Measurements from ENCODE around the gene GALC. TPM values are rescaled to one million over a fixed set of nuclear protein-coding genes. Genes with fewer than 3 reads are reported as not detected.
A peak's percentile ranks its signal among the peaks of the same experiment; 100 is the strongest.
"Not testable (repeated sequence)": the region's sequence is repeated elsewhere in the genome, so short reads cannot be mapped to it uniquely, and the experiment has no call there.

GALC gene
- total and polyA plus RNA-seq, 4 donors, result 26.9 to 53.2 (median 38.8) TPM

DNA sequence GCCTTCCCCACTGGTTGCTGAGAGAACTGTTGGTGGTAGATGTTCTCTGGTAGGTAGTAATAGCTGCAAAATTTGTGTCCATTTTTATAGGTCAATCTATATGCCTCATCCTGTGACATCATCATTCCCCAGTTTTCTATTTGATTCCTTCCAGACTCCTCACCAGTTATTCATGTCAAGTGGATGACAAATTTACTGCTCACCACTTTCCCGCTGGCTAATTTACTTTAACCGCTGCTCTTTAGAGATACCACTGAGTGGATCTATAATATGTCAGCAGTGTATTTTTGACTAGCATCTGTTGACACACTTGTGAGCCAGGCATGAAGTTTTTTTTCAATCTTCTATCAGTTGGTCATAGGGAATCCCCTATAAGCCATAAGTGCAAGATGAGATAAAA, 36.5 kb upstream of the GALC start:
- Histone ChIP-seq H3K36me3 (ENCODE audit: control insufficient read depth, insufficient read depth, low read length) (no peaks in the 10 kb centered on the region), H3K27me3 (ENCODE audit: control insufficient read depth, insufficient read depth, low read length) (no peaks in the 10 kb centered on the region), H3K9me3 (ENCODE audit: control insufficient read depth, insufficient read depth, low read length) (no peaks in the 10 kb centered on the region), H3K27ac (ENCODE audit: low read depth, low read length) (no peak overlapping the region), H3K4me3 (ENCODE audit: low read depth, low read length) (no peak overlapping the region), H3K4me1 (ENCODE audit: control insufficient read depth, insufficient read depth, low read length) (no peaks in the 10 kb centered on the region)
- no CpG with 5 or more reads among the region's 2 CpGs for WGBS (ENCODE audit: insufficient coverage)
- DNase-seq (ENCODE audit: low read depth in 4 of 6, low spot score in 6 of 6), result no peak

DNA sequence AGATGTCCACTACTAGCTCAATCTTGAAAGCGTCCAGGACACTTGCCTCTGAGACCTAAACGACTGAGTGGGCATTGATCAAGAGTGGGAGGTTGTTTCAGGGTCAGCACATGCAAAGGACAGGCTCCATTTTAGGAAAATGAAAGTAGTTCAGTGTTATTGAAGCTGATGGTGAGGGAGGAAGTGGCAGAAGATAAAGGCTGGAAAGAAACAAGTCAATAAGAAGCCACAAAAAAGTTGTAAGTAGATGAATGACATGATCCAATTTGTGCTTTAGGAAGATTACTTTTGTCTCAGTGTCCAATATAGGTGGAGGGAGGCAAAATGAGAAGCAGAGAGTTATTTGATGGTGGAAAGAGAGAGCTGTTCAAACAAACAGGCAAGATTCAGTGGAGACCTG, 33.9 kb upstream of the GALC start:
- Histone ChIP-seq H3K27me3 (ENCODE audit: control insufficient read depth, insufficient read depth, low read length) (no peaks in the 10 kb centered on the region), H3K27ac (ENCODE audit: low read depth, low read length) (no peak overlapping the region), H3K9me3 (ENCODE audit: control insufficient read depth, insufficient read depth, low read length) (no peaks in the 10 kb centered on the region), H3K4me1 (ENCODE audit: control insufficient read depth, insufficient read depth, low read length) (no peaks in the 10 kb centered on the region), H3K36me3 (ENCODE audit: control insufficient read depth, insufficient read depth, low read length) (no peaks in the 10 kb centered on the region), H3K4me3 (ENCODE audit: low read depth, low read length) (no peak overlapping the region)
- WGBS (ENCODE audit: insufficient coverage), result 68% methylated on average over 2 of the region's 2 CpGs
- DNase-seq (ENCODE audit: low read depth in 4 of 6, low spot score in 6 of 6), result no peak

DNA sequence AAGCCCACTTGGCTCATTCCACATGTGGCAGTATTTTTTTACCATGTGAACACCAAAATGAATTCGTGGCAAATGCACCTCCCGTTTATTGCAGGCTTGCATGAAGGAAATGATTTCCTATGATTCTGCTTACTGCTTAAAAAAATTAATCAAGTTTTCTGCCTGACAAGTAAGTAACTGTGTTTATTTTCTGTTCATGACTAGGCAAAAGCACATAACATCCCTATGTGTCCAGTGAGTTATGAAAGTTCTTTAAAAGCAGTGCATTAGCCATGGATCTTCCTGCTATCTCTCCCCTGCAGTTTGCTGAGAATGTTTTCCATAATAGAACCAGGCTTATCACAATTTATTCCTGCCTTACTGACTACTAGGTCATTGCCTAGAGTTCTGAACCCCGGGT, 32.3 kb upstream of the GALC start:
- Histone ChIP-seq H3K4me1 (ENCODE audit: control insufficient read depth, insufficient read depth, low read length) (no peaks in the 10 kb centered on the region), H3K27me3 (ENCODE audit: control insufficient read depth, insufficient read depth, low read length) (no peaks in the 10 kb centered on the region), H3K4me3 (ENCODE audit: low read depth, low read length) (no peak overlapping the region), H3K9me3 (ENCODE audit: control insufficient read depth, insufficient read depth, low read length) (no peaks in the 10 kb centered on the region), H3K36me3 (ENCODE audit: control insufficient read depth, insufficient read depth, low read length) (no peaks in the 10 kb centered on the region), H3K27ac (ENCODE audit: low read depth, low read length) (no peak overlapping the region)
- no CpG with 5 or more reads among the region's 3 CpGs for WGBS (ENCODE audit: insufficient coverage)
- DNase-seq (ENCODE audit: low read depth in 4 of 6, low spot score in 6 of 6), result peak in 1 of 6 donors; percentile 38

DNA sequence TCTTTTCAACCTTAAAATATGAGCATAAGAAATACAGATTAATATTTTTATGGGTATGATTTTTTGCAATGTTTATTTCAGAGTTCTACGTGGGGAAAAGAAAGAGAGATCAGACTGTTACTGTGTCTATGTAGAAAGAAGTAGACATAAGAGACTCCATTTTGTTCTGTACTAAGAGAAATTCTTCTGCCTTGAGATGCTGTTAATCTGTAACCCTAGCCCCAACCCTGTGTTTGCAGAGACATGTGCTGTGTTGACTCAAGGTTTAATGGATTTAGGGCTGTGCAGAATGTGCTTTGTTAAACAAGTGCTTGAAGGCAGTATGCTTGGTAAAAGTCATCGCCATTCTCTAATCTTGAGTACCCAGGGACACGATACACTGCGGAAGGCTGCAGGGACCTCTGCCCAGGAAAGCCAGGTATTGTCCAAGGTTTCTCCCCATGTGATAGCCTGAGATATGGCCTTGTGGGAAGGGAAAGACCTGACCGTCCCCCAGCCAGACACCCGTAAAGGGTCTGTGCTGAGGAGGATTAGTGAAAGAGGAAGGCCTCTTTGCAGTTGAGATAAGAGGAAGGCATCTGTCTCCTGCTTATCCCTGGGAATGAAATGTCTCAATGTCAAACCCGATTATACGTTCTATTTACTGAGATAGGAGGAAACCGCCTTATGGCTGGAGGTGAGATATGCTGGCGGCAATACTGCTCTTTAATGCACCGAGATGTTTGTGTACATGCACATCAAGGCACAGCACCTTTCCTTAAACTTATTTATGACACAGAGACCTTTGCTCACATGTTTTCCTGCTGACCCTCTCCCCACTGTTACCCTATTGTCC, 31.5 kb upstream of the GALC start:
- not testable (repeated sequence) for H3K9me3 ChIP-seq (ENCODE audit: control insufficient read depth, insufficient read depth, low read length); H3K4me1 ChIP-seq (ENCODE audit: control insufficient read depth, insufficient read depth, low read length); H3K27ac ChIP-seq (ENCODE audit: low read depth, low read length); DNase-seq (ENCODE audit: low read depth in 4 of 6, low spot score in 6 of 6); H3K36me3 ChIP-seq (ENCODE audit: control insufficient read depth, insufficient read depth, low read length); H3K4me3 ChIP-seq (ENCODE audit: low read depth, low read length); H3K27me3 ChIP-seq (ENCODE audit: control insufficient read depth, insufficient read depth, low read length)
- WGBS (ENCODE audit: insufficient coverage), result 95% methylated on average over 8 of the region's 11 CpGs

DNA sequence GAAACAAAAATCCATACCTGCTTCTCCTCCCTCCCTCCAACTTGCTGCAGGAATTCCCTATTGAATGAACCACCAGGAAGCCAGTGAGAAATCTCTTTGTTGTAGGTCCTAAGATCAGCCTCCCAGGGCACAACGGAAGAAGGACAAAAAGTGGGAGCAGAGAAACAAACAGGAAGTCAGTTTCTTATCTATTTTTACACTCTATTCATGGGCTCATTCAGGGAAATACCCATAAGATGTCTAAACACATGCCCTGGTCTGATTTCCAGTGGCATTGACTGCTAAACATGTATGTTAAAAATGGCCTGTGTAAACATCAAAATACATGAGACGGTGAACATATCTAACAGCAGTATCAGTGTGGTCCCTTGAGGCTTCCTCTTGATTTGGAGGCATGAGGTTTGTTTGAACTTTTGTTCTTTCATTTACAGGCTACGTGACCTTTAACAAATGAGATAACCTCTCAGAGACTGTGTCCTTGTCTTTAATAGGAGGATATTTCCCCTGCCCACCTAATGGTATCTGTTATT, 30.7 kb upstream of the GALC start:
- WGBS (ENCODE audit: insufficient coverage), result 50% methylated on average over 1 of the region's 3 CpGs

DNA sequence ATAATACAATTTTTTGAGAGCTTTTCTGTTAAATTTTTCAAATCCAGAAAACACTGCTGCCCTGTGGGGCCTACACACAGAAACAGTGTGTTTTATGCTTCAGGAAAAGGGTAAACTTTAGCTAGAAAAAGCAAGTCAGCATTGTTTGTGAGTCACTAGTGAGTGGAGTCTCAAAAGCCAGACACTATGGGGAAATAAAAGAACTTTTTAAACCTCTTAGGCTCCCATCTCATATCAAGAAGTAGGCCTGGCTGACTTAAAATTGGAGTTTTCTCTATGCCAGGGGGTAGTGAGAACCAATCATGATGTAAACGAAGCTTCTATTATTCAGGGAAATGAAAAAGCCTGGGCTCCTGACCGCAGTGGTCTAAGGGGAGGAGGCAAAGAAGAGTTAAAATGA, 24.6 kb upstream of the GALC start:
- DNase-seq (ENCODE audit: low read depth in 4 of 6, low spot score in 6 of 6), result no peak
- H3K36me3 ChIP-seq (ENCODE audit: control insufficient read depth, insufficient read depth, low read length), result no peaks in the 10 kb centered on the region
- H3K4me3 ChIP-seq (ENCODE audit: low read depth, low read length), result no peak overlapping the region
- no peaks in the 10 kb centered on the region for H3K4me1 ChIP-seq (ENCODE audit: control insufficient read depth, insufficient read depth, low read length)
- H3K9me3 ChIP-seq (ENCODE audit: control insufficient read depth, insufficient read depth, low read length), result no peaks in the 10 kb centered on the region
- 67% methylated on average over 2 of the region's 2 CpGs for WGBS (ENCODE audit: insufficient coverage)
- no peak overlapping the region for H3K27ac ChIP-seq (ENCODE audit: low read depth, low read length)
- H3K27me3 ChIP-seq (ENCODE audit: control insufficient read depth, insufficient read depth, low read length), result no peaks in the 10 kb centered on the region

More for the DNA sequence above, 30.7 kb upstream of the GALC start:
- Histone ChIP-seq H3K27me3 (ENCODE audit: control insufficient read depth, insufficient read depth, low read length) (no peaks in the 10 kb centered on the region), H3K9me3 (ENCODE audit: control insufficient read depth, insufficient read depth, low read length) (no peaks in the 10 kb centered on the region), H3K4me1 (ENCODE audit: control insufficient read depth, insufficient read depth, low read length) (no peaks in the 10 kb centered on the region), H3K27ac (ENCODE audit: low read depth, low read length) (no peak overlapping the region), H3K4me3 (ENCODE audit: low read depth, low read length) (no peak overlapping the region), H3K36me3 (ENCODE audit: control insufficient read depth, insufficient read depth, low read length) (no peaks in the 10 kb centered on the region)
- no peak for DNase-seq (ENCODE audit: low read depth in 4 of 6, low spot score in 6 of 6)

DNA sequence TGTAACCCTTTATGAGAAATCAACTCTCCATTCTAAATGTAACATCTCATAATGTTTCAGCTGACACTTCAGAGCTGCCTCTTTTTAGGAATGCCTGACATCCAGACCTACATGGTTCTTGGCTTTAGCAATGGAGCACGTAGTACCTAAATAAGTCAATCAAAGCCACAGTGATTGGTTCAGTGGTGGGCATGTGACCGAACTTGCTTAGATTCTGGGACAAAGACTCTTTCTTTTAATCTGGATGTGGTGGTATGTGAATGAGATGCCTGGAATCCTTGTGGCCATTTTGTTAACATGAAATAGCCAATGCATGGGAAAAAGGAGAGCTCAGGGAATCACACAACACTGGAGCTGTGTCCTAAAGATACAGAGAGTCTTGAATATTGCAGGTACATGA, 23.8 kb upstream of the GALC start:
- H3K27me3 ChIP-seq (ENCODE audit: control insufficient read depth, insufficient read depth, low read length), result no peaks in the 10 kb centered on the region
- no peaks in the 10 kb centered on the region for H3K36me3 ChIP-seq (ENCODE audit: control insufficient read depth, insufficient read depth, low read length)
- 95% methylated on average over 2 of the region's 2 CpGs for WGBS (ENCODE audit: insufficient coverage)
- no peaks in the 10 kb centered on the region for H3K4me1 ChIP-seq (ENCODE audit: control insufficient read depth, insufficient read depth, low read length)
- no peak overlapping the region for H3K4me3 ChIP-seq (ENCODE audit: low read depth, low read length)
- no peak overlapping the region for H3K27ac ChIP-seq (ENCODE audit: low read depth, low read length)
- DNase-seq (ENCODE audit: low read depth in 4 of 6, low spot score in 6 of 6), result no peak
- H3K9me3 ChIP-seq (ENCODE audit: control insufficient read depth, insufficient read depth, low read length), result no peaks in the 10 kb centered on the region

DNA sequence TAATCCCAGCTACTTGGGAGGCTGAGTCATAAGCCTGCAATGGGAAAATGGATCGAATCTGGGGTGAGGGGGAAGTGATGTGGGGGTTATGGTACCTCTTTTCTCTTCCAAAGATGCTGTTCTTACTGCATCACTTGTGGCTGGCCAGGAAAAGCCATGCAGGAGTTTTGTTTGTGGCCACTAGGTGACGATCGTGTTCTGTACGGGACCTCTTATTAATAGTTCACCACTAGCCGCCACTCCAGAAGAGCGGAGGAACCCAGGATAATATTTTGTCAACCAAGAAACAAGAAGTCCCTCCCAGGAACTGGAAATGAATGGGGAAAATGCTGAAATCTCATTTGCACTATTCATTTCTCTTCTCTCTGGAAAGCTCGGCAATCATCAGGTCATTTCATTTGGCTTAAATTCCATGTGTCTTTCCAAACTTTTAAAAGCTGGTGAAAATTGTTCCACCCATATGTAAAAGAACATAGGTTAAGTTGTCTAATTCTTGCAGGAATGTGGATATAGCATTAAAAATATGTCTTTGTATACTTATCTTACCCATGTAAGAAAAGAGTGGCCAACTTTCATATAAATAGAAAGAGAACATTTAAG, 20.9 kb upstream of the GALC start:
- Histone ChIP-seq H3K27ac (ENCODE audit: low read depth, low read length) (no peak overlapping the region), H3K4me3 (ENCODE audit: low read depth, low read length) (no peak overlapping the region), H3K36me3 (ENCODE audit: control insufficient read depth, insufficient read depth, low read length) (no peaks in the 10 kb centered on the region), H3K4me1 (ENCODE audit: control insufficient read depth, insufficient read depth, low read length) (no peaks in the 10 kb centered on the region), H3K27me3 (ENCODE audit: control insufficient read depth, insufficient read depth, low read length) (no peaks in the 10 kb centered on the region), H3K9me3 (ENCODE audit: control insufficient read depth, insufficient read depth, low read length) (no peaks in the 10 kb centered on the region)
- peak; percentile 47 to 95 (median 62) for DNase-seq (ENCODE audit: low read depth in 4 of 6, low spot score in 6 of 6)
- 0% methylated on average over 1 of the region's 7 CpGs for WGBS (ENCODE audit: insufficient coverage)

DNA sequence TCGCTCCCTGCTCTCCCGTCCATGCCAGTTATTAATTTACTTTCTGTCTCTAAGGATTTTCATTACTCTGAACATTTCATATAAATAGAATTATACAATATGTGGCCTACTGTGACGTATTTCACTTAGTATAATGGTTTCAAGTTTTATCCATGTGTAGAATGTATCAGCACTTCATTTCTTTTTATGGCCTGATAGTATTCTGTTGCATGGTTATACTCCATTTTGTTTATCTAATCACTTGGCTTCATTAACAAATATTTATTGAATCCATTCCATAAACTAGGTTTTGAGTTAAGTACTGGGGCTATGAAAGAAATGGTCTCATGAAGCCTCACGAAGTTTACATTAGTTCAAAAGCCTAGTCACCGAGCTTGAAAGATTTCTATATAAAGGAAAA, 19.5 kb upstream of the GALC start:
- WGBS (ENCODE audit: insufficient coverage), result no CpG with 5 or more reads among the region's 5 CpGs
- no peaks in the 10 kb centered on the region for H3K4me1 ChIP-seq (ENCODE audit: control insufficient read depth, insufficient read depth, low read length)
- no peak overlapping the region for H3K27ac ChIP-seq (ENCODE audit: low read depth, low read length)
- no peaks in the 10 kb centered on the region for H3K27me3 ChIP-seq (ENCODE audit: control insufficient read depth, insufficient read depth, low read length)
- no peaks in the 10 kb centered on the region for H3K9me3 ChIP-seq (ENCODE audit: control insufficient read depth, insufficient read depth, low read length)
- no peak overlapping the region for H3K4me3 ChIP-seq (ENCODE audit: low read depth, low read length)
- no peaks in the 10 kb centered on the region for H3K36me3 ChIP-seq (ENCODE audit: control insufficient read depth, insufficient read depth, low read length)
- DNase-seq (ENCODE audit: low read depth in 4 of 6, low spot score in 6 of 6), result no peak

DNA sequence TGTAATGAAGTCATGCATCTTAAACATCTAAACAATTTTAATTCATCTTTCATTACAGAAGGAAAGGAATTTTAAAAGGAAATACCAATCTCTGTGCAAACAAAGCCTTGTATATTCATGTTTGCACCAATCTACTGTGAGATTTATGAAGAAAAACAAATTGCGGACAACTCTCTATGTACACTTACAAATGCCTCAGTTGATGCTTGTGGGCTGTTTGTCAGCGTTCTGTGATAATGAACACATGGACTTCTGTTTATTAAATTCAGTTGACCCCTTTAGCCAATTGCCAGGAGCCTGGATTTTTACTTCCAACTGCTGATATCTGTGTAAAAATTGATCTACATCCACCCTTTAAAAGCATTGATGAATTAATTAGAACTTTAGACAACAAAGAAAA, 17.3 kb upstream of the GALC start:
- no CpG with 5 or more reads among the region's 2 CpGs for WGBS (ENCODE audit: insufficient coverage)
- no peak overlapping the region for H3K4me3 ChIP-seq (ENCODE audit: low read depth, low read length)
- no peaks in the 10 kb centered on the region for H3K9me3 ChIP-seq (ENCODE audit: control insufficient read depth, insufficient read depth, low read length)
- no peak for DNase-seq (ENCODE audit: low read depth in 4 of 6, low spot score in 6 of 6)
- H3K27ac ChIP-seq (ENCODE audit: low read depth, low read length), result no peak overlapping the region
- no peaks in the 10 kb centered on the region for H3K27me3 ChIP-seq (ENCODE audit: control insufficient read depth, insufficient read depth, low read length)
- H3K36me3 ChIP-seq (ENCODE audit: control insufficient read depth, insufficient read depth, low read length), result no peaks in the 10 kb centered on the region
- H3K4me1 ChIP-seq (ENCODE audit: control insufficient read depth, insufficient read depth, low read length), result no peaks in the 10 kb centered on the region

Measured in spinal cord (tissue), 10 donors.